Measurements from ENCODE around the gene DDX41.

DDX41 gene

DNA sequence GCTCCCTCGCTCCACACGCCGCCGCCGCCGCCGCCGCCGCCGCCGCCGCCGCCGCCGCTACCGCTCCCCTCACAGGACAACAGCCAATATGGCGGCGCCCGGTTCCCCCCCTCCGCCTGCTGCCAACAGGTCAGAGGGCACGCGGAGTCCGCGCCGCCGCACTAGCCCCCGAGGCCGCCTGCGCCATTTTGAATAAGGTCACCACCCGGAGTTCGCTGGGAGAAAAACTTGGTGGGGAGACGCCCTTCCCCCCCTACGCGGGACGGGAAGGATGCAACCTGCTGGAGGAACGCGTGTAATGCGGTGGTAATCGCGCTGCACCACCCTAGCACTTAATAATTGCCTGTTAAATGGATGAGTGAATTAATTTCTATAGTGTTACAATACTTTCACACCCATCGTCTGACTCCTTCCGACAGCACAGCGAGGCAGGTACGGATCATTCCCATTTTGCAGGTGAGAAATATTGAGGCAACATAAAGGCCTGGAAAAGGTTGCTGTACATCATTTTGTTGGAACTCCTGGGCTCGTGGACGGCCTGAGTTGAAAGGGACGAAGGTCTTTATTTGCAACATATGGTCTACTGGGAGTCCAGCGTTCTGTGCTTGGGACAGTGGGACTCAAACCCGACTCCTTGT is 37.8 kb upstream of the DDX41 start, which contains the start of gene FAM193B:
Gene FAM193B (minus strand): TSS at position 90 of the 638 bp plus-strand sequence. CDS start 105 bp downstream, outside the sequence.
- H3K4me3 ChIP-seq (ENCODE audit: control insufficient read depth, low read depth, low read length) = peak within 1 kb of the TSS; percentile 80
- TF ChIP-seq, protein P1, sequence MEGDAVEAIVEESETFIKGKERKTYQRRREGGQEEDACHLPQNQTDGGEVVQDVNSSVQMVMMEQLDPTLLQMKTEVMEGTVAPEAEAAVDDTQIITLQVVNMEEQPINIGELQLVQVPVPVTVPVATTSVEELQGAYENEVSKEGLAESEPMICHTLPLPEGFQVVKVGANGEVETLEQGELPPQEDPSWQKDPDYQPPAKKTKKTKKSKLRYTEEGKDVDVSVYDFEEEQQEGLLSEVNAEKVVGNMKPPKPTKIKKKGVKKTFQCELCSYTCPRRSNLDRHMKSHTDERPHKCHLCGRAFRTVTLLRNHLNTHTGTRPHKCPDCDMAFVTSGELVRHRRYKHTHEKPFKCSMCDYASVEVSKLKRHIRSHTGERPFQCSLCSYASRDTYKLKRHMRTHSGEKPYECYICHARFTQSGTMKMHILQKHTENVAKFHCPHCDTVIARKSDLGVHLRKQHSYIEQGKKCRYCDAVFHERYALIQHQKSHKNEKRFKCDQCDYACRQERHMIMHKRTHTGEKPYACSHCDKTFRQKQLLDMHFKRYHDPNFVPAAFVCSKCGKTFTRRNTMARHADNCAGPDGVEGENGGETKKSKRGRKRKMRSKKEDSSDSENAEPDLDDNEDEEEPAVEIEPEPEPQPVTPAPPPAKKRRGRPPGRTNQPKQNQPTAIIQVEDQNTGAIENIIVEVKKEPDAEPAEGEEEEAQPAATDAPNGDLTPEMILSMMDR (conservative IDR thresholded peaks at IDR 0.05; ENCODE audit: control insufficient read depth, insufficient read depth, low read depth, low read length) = peak; percentile 28
- peak; percentile 85 for DNase-seq (ENCODE audit: low read depth)

DNA sequence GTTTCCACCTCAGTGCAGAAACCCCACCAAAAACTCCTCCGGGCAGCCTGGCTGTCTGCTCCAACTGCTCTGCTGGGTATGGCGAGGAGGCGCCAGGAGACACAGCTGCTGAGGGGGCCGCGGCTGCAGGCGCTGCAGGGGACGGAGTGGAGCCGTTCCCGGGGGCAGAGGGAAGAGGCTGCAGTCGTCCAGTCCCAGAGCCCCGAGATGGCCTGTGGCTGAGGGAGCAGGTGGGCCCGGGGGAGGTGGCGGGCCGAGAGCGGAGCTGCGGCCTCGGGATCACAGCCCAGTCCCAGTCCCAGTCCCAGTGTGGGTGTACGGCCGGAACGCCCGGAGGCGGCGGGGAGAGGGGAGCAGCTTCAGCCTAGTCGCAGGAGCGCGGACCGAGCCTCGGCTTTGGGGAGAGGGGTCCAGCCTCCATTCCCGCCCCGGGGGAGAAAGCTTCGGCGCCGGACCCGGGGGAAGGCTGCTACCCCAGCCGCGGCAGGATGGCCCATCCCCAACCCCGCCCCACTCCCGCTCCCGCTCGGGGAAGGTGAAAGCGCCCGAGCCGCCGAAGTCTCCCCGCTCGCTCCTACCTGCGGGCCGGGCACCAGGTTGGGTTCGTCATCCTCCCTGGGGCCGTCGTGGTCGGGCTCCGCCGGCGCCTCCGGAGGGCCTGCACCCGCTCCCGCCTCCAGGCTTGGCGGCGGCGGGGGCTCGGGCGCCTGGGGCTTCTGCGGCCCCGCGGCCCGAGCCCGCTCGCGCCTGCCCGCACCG is 37.1 kb upstream of the DDX41 start:
- TF ChIP-seq, protein P1 (conservative IDR thresholded peaks at IDR 0.05; ENCODE audit: control insufficient read depth, insufficient read depth, low read depth, low read length) = no peak
- H3K4me3 ChIP-seq (ENCODE audit: control insufficient read depth, low read depth, low read length) = peak overlapping the region; percentile 80
- DNase-seq (ENCODE audit: low read depth) = no peak

DNA sequence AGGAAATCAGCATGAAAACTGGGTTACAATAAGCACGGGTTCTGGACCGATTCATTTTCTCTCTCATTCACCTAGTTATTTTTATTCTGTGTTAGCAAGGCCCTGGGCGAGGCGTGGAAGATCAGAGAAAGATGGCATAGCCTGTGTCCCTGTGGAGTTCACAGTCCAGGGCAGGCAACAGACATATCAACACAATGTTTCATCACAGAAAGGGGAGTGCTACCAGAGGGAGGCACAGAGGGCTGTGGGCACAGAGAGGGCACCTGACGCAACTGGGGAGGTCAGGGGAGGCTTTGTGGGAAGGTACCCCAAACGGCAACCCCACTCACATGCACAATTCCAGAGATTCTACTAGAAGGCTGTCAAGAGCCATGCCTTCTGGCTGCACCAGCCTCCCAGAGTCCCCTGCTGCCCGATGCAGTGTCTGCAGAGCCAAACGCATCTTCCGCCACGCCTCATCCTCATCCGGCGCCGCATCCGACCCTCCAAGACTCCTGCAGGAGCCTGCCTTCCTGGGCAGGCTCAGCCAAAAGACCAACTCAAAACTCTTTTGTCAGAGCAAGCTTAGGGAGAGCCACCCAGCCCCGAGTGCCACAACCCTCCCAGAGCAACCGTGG is 36.2 kb upstream of the DDX41 start:
- peak; percentile 27 for DNase-seq (ENCODE audit: low read depth)
- H3K4me3 ChIP-seq (ENCODE audit: control insufficient read depth, low read depth, low read length) = peak overlapping the region; percentile 80

DNA sequence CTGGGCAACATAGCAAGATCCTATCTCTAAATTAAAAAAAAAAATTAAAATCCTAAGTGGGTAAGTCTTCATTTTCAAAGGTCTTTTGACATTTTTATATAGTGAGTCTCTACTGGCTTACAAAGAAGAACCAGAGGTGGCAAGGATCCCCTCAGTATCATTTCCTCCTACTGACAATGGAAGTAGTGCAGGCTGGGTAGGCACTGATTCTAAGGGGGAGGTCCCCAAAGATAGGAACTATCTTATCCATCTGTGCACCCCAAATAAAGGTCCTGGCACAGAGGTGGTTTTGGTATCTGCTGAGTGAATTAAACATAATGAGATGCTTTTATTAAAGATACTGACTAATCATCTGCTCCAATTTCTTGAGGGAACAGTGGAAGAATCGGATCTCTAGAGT is 33.4 kb upstream of the DDX41 start:
- TF ChIP-seq, protein P1 (conservative IDR thresholded peaks at IDR 0.05; ENCODE audit: control insufficient read depth, insufficient read depth, low read depth, low read length) = no peak
- H3K4me3 ChIP-seq (ENCODE audit: control insufficient read depth, low read depth, low read length) = no peak overlapping the region
- no peak for DNase-seq (ENCODE audit: low read depth)

More for the DNA sequence above, 36.2 kb upstream of the DDX41 start:
- TF ChIP-seq, protein P1 (conservative IDR thresholded peaks at IDR 0.05; ENCODE audit: control insufficient read depth, insufficient read depth, low read depth, low read length) = no peak

DNA sequence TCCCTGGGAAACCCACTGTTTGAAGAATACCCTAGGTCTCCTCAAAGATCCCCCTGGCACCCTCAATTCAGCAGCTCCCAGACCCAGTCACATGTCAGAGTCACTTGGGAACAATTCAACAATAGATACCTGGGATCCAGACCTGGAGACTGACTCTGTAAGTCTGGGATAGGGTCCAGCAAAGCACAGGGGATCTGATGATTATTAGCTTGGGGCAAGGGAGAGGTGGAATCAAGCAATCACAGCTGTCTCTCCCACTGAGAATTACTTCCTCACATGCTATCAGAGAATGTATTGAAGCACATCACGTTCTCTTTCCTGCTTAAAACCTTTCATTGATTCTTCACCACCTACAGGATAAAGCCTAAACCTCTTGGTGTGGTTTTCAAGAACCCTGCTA is 31.7 kb upstream of the DDX41 start:
- TF ChIP-seq, protein P1 (conservative IDR thresholded peaks at IDR 0.05; ENCODE audit: control insufficient read depth, insufficient read depth, low read depth, low read length) = no peak
- DNase-seq (ENCODE audit: low read depth) = no peak

DNA sequence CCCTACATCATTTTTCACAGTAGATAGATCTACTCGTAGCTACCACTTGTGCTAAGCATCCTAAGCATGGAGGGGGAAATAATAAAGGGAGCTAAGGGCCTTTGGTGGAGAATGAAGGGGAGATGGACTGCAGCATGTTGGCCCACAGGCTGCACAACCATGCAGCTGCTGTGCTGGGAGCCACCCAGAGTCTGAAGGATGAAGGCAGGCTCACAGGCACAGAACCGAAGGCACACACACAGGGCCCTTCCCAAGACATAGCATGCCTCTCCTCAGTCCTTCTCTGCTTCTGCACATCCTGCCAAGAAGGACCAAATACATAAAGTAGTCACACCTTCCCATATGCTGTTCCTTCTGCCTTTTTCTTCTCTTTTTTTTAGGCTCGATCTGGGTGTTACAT is 31.0 kb upstream of the DDX41 start:
- no peak for DNase-seq (ENCODE audit: low read depth)
- H3K4me3 ChIP-seq (ENCODE audit: control insufficient read depth, low read depth, low read length) = no peak overlapping the region
- TF ChIP-seq, protein P1 (conservative IDR thresholded peaks at IDR 0.05; ENCODE audit: control insufficient read depth, insufficient read depth, low read depth, low read length) = no peak

More for the DNA sequence above, 31.7 kb upstream of the DDX41 start:
- no peak overlapping the region for H3K4me3 ChIP-seq (ENCODE audit: control insufficient read depth, low read depth, low read length)
